HepG2 (cell line): ENCODE results near the gene HS6ST1. TPM values are rescaled to one million over a fixed set of nuclear protein-coding genes. Genes with fewer than 3 reads are reported as not detected.

Source experiments
- EP300 ChIP-seq, 3 experiments: sonication (generic) in 1 of 3; formaldehyde crosslinking in 1 of 3; IDR thresholded peaks; 2 replicates each; pipeline versions ENCODE4 v1.5.1 to v1.6.1; 2011 to 2020; ENCODE audit warnings: low read depth in 2 of 3, low read length in 2 of 3, borderline replicate concordance in 1 of 3, improper control_type of control experiment in 1 of 3, mild to moderate bottlenecking in 1 of 3, missing genetic modification reagents in 1 of 3, moderate library complexity in 1 of 3
- MATR3 ChIP-seq: sonication (generic); formaldehyde crosslinking; IDR thresholded peaks from 2 replicates; pipeline ENCODE4 v1.4.0; 2020; ENCODE audit warnings: missing genetic modification reagents
- MEIS2 ChIP-seq: sonication (generic); formaldehyde crosslinking; IDR thresholded peaks from 2 replicates; pipeline ENCODE4 v1.9.0; 2021; ENCODE audit warnings: mild to moderate bottlenecking, missing genetic modification reagents
- MTF1 ChIP-seq: sonication (generic); formaldehyde crosslinking; IDR thresholded peaks from 2 replicates; pipeline ENCODE4 v1.5.0; 2020; ENCODE audit warnings: missing genetic modification reagents
- SRSF4 ChIP-seq: fragments of 200-400 bp; formaldehyde crosslinking; IDR thresholded peaks from one replicate; pipeline ENCODE4 v1.6.1; 2018; ENCODE audit warnings: mild to moderate bottlenecking, low read depth, low read length, moderate library complexity; ENCODE audit not compliant: poor library complexity, severe bottlenecking
- STAG1 ChIP-seq: sonication (generic); formaldehyde crosslinking; IDR thresholded peaks from 2 replicates; pipeline ENCODE4 v1.4.0; 2020; ENCODE audit warnings: missing genetic modification reagents
- TARDBP ChIP-seq: sonication (generic); formaldehyde crosslinking; IDR thresholded peaks from 2 replicates; pipeline ENCODE4 v1.8.0; 2022; ENCODE audit warnings: mild to moderate bottlenecking, missing genetic modification reagents
- ZNF331 ChIP-seq: sonication (generic); formaldehyde crosslinking; IDR thresholded peaks from 2 replicates; pipeline ENCODE4 v1.4.0; 2020; ENCODE audit warnings: missing genetic modification reagents
- ZNF550 ChIP-seq: sonication (generic); formaldehyde crosslinking; IDR thresholded peaks from 2 replicates; pipeline ENCODE4 v1.4.0; 2020; ENCODE audit warnings: mild to moderate bottlenecking, missing genetic modification reagents, borderline replicate concordance
- ZNF724P ChIP-seq: sonication (generic); formaldehyde crosslinking; IDR thresholded peaks from 2 replicates; pipeline ENCODE4 v1.8.0; 2022; ENCODE audit warnings: missing genetic modification reagents, borderline replicate concordance
- ZNF747 ChIP-seq: sonication (generic); formaldehyde crosslinking; IDR thresholded peaks from 2 replicates; pipeline ENCODE4 v1.8.1; 2023; ENCODE audit warnings: missing genetic modification reagents, mild to moderate bottlenecking, borderline replicate concordance
- ZZZ3 ChIP-seq: sonication (generic); formaldehyde crosslinking; IDR thresholded peaks from 2 replicates; pipeline ENCODE4 v1.4.0; 2020; ENCODE audit warnings: missing genetic modification reagents, mild to moderate bottlenecking, borderline replicate concordance
- polyA plus RNA-seq, 8 experiments: library from polyadenylated mRNA; depleted of rRNA in 3 of 8; stranded (reverse) in 7 of 8; unstranded in 1 of 8; fragments of >200 nt; fragmentation: Illumina TruSeq in 4 of 8; extraction: Trizol in 4 of 8; gene quantifications; 2 replicates each; pipeline versions ENCODE4 v1.2.1 to v1.2.3, GENCODE V29; 2011 to 2016; ENCODE audit warnings: low read depth in 4 of 8, missing spikeins in 1 of 8, mixed read lengths in 1 of 8; ENCODE audit not compliant: insufficient read depth in 1 of 8
- total RNA-seq, 5 experiments: library from RNA; depleted of rRNA; stranded (reverse); fragments of >200 nt; fragmentation: Illumina TruSeq; extraction: Trizol; gene quantifications; 2 replicates each; pipeline ENCODE4 v1.2.3, GENCODE V29; 2016; ENCODE audit warnings: low read depth in 1 of 5
- TF ChIP-seq, protein P1 (sequence below): sonication (generic); formaldehyde crosslinking; IDR thresholded peaks from 2 replicates; pipeline ENCODE4 v1.4.0; 2020; ENCODE audit warnings: missing genetic modification reagents, mild to moderate bottlenecking, borderline replicate concordance
- TF ChIP-seq, protein P2 (sequence below): sonication (generic); formaldehyde crosslinking; IDR thresholded peaks from 2 replicates; pipeline ENCODE4 v1.9.0; 2022; ENCODE audit warnings: missing genetic modification reagents, mild to moderate bottlenecking, borderline replicate concordance
- TF ChIP-seq, protein P3 (sequence below): sonication (generic); formaldehyde crosslinking; IDR thresholded peaks from 2 replicates; pipeline ENCODE4 v1.4.0; 2020; ENCODE audit warnings: missing genetic modification reagents
- TF ChIP-seq, protein P4 (sequence below): sonication (generic); formaldehyde crosslinking; IDR thresholded peaks from 2 replicates; pipeline ENCODE4 v1.8.1; 2023; ENCODE audit warnings: mild to moderate bottlenecking, inconsistent platforms, moderate library complexity, missing genetic modification reagents, borderline replicate concordance
- TF ChIP-seq, protein P5 (sequence below): sonication (generic); formaldehyde crosslinking; conservative IDR thresholded peaks from 2 replicates; pipeline ENCODE4 v1.8.1; 2023; ENCODE audit warnings: missing genetic modification reagents

The HS6ST1 gene
- total and polyA plus RNA-seq, 2 of the 13 experiments (the other 11 are each of a cell fraction or from before 2014, with no cell fraction given) = 34.5 to 84.6 TPM

DNA sequence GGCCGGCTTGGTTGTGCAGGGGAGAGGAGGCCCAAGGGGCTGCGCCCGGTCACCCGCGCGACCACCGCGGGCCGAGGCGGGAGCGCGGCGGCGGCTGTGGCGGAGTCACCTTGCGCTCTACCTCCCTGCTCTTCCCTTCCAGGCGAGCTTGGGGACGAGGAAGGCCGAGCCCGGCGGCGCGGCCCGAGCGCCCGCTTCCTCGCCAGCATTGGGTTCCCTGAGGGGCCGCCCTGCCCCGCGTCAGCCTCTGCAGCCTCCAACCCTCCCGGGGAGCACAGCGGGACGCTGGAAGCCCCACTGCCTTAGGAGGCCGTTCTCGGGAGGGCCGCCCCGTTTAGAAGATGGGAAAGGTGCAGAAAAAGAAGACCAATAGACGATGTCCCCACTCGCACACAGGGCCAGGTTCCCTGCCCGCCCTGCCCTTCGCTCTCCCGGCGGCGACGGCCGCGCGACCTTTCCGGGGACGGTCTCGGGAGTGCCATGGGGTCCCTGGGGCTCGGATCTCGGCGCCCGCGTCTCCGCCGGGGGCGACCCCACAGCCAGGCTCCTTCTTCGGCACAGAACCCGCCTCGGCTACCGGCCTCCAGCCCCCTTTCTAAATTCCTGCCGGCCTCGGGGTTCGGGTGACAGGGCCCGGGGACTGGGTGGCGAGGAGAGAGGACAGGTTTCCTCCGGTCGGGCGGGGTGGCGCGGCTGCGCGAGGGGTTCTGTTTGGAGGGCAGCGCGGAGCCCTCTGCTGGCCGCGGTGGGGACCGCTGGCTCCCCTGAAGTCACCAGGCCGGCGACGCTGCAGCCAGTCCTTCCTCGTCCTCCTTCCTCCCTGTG, 85.5 kb downstream of the HS6ST1 start (continued):
- TF ChIP-seq, protein P1, sequence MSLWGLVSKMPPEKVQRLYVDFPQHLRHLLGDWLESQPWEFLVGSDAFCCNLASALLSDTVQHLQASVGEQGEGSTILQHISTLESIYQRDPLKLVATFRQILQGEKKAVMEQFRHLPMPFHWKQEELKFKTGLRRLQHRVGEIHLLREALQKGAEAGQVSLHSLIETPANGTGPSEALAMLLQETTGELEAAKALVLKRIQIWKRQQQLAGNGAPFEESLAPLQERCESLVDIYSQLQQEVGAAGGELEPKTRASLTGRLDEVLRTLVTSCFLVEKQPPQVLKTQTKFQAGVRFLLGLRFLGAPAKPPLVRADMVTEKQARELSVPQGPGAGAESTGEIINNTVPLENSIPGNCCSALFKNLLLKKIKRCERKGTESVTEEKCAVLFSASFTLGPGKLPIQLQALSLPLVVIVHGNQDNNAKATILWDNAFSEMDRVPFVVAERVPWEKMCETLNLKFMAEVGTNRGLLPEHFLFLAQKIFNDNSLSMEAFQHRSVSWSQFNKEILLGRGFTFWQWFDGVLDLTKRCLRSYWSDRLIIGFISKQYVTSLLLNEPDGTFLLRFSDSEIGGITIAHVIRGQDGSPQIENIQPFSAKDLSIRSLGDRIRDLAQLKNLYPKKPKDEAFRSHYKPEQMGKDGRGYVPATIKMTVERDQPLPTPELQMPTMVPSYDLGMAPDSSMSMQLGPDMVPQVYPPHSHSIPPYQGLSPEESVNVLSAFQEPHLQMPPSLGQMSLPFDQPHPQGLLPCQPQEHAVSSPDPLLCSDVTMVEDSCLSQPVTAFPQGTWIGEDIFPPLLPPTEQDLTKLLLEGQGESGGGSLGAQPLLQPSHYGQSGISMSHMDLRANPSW (CRISPR knock-in tag) = peak; percentile 82; the same call in 1 of the 2 replicates
- TF ChIP-seq SRSF4 (no peak), EP300 (IDR thresholded peaks at IDR 0.05; ENCODE audit: low read depth in 2 of 2, low read length in 2 of 2) (peak in 1 of 2 experiments; percentile 20; a peak in 1 of 4 replicates), EP300 (CRISPR knock-in tag; IDR thresholded peaks at IDR 0.05; ENCODE audit: borderline replicate concordance) (no peak; the same call in 1 of the 2 replicates), ZZZ3 (CRISPR knock-in tag) (no peak; the same call in 1 of the 2 replicates), ZNF724P (peak; percentile 37; the same call in 1 of the 2 replicates), MEIS2 (peak; percentile 89; the same call in 1 of the 2 replicates), TARDBP (CRISPR knock-in tag) (0 out of 2 replicates have a peak, but pooled peaks have one; percentile 33), MTF1 (peak; percentile 77; the same call in 1 of the 2 replicates), ZNF747 (CRISPR knock-in tag) (peak; percentile 67; the same call in 1 of the 2 replicates), STAG1 (CRISPR knock-in tag) (peak; percentile 87), ZNF550 (CRISPR knock-in tag) (no peak; the same call in 1 of the 2 replicates), ZNF331 (peak; percentile 75; the same call in 1 of the 2 replicates), MATR3 (CRISPR knock-in tag) (no peak)
- TF ChIP-seq, protein P2, sequence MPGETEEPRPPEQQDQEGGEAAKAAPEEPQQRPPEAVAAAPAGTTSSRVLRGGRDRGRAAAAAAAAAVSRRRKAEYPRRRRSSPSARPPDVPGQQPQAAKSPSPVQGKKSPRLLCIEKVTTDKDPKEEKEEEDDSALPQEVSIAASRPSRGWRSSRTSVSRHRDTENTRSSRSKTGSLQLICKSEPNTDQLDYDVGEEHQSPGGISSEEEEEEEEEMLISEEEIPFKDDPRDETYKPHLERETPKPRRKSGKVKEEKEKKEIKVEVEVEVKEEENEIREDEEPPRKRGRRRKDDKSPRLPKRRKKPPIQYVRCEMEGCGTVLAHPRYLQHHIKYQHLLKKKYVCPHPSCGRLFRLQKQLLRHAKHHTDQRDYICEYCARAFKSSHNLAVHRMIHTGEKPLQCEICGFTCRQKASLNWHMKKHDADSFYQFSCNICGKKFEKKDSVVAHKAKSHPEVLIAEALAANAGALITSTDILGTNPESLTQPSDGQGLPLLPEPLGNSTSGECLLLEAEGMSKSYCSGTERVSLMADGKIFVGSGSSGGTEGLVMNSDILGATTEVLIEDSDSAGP (CRISPR knock-in tag) = peak; percentile 93
- TF ChIP-seq, protein P3, sequence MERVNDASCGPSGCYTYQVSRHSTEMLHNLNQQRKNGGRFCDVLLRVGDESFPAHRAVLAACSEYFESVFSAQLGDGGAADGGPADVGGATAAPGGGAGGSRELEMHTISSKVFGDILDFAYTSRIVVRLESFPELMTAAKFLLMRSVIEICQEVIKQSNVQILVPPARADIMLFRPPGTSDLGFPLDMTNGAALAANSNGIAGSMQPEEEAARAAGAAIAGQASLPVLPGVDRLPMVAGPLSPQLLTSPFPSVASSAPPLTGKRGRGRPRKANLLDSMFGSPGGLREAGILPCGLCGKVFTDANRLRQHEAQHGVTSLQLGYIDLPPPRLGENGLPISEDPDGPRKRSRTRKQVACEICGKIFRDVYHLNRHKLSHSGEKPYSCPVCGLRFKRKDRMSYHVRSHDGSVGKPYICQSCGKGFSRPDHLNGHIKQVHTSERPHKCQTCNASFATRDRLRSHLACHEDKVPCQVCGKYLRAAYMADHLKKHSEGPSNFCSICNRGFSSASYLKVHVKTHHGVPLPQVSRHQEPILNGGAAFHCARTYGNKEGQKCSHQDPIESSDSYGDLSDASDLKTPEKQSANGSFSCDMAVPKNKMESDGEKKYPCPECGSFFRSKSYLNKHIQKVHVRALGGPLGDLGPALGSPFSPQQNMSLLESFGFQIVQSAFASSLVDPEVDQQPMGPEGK = peak; percentile 39; the same call in 1 of the 2 replicates
- TF ChIP-seq, protein P4, sequence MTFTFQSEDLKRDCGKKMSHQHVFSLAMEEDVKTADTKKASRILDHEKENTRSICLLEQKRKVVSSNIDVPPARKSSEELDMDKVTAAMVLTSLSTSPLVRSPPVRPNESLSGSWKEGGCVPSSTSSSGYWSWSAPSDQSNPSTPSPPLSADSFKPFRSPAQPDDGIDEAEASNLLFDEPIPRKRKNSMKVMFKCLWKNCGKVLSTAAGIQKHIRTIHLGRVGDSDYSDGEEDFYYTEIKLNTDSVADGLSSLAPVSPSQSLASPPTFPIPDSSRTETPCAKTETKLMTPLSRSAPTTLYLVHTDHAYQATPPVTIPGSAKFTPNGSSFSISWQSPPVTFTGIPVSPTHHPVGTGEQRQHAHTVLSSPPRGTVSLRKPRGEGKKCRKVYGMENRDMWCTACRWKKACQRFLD (CRISPR knock-in tag) = peak; percentile 75
- TF ChIP-seq, protein P5, sequence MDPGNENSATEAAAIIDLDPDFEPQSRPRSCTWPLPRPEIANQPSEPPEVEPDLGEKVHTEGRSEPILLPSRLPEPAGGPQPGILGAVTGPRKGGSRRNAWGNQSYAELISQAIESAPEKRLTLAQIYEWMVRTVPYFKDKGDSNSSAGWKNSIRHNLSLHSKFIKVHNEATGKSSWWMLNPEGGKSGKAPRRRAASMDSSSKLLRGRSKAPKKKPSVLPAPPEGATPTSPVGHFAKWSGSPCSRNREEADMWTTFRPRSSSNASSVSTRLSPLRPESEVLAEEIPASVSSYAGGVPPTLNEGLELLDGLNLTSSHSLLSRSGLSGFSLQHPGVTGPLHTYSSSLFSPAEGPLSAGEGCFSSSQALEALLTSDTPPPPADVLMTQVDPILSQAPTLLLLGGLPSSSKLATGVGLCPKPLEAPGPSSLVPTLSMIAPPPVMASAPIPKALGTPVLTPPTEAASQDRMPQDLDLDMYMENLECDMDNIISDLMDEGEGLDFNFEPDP (CRISPR knock-in tag) = no peak
